Activated CD8-positive, alpha-beta memory T cell treated with anti-CD3 and anti-CD28 coated beads for 36 hours (primary cell): ENCODE measurements around the gene SRF. TPM values are rescaled to one million over a fixed set of nuclear protein-coding genes. Genes with fewer than 3 reads are reported as not detected.
"Not testable (repeated sequence)": the region's sequence is repeated elsewhere in the genome, so short reads cannot be mapped to it uniquely, and the experiment has no call there.

Experiments used
- CTCF ChIA-PET: fragments of 350-600 bp; sonication (Branson Sonifier 250); formaldehyde crosslinking; loops from one replicate; lab custom pipeline; 2021; ENCODE audit warnings: antibody characterized with exemption; lab: Charles Lee
- POLR2A ChIA-PET: fragments of 350-600 bp; sonication (Branson Sonifier 250); formaldehyde crosslinking; loops from one replicate; lab custom pipeline; 2021; ENCODE audit warnings: antibody characterized with exemption; lab: Charles Lee
- total RNA-seq, 2 experiments: library from RNA; stranded (reverse); gene quantifications; one replicate each; pipeline ENCODE4 v1.2.3, GENCODE V29; 2021

SRF gene
- total RNA-seq, result 10 to 100 TPM; 52.0 to 54.2 TPM

- ChIA-PET CTCF (interaction anchor here (0.7 to 1.5 kb wide), 4 partner anchors 9 to 58 kb away, joined by 3 to 6 read pairs (median 4); partner anchors contain the start of gene DNPH1), POLR2A (interaction anchor here (1.0 to 1.9 kb wide), 3 partner anchors 58 to 193 kb away, joined by 3 to 6 read pairs (median 3); partner anchors contain the start of genes CUL7 and DNPH1)
These were observed at the start of gene SRF for GRCh38 chr6:43170931-43171706. Gene SRF, plus strand, starts transcription at chr6:43171269. Its CDS starts 388 bp downstream, at chr6:43171657.

GRCh38 chr6:43122146-43122545, 48.9 kb upstream of the SRF start:
- CTCF ChIA-PET, result interaction anchor here (0.7 kb wide), 1 partner anchor 107 kb away, joined by 4 read pairs; no protein-coding TSS in a partner anchor
- POLR2A ChIA-PET, result no interaction called here

- CTCF ChIA-PET, result no interaction called here
- POLR2A ChIA-PET, result no interaction called here
These were observed 47.4 kb upstream of the SRF start for GRCh38 chr6:43123461-43124314.

- ChIA-PET CTCF (interaction anchor here (1.5 kb wide), 1 partner anchor 19 kb away, joined by 7 read pairs; no protein-coding TSS in a partner anchor), POLR2A (no interaction called here)
These were observed 46.6 kb upstream of the SRF start for GRCh38 chr6:43124481-43124880.

GRCh38 chr6:43125119-43125518, 46.0 kb upstream of the SRF start:
- CTCF ChIA-PET, result interaction anchor here (0.5 to 1.5 kb wide), 2 partner anchors 18 to 362 kb away, joined by 3 to 7 read pairs; no protein-coding TSS in a partner anchor
- POLR2A ChIA-PET, result no interaction called here

- CTCF ChIA-PET, result interaction anchor here (0.5 to 1.5 kb wide), 2 partner anchors 18 to 362 kb away, joined by 3 to 7 read pairs; no protein-coding TSS in a partner anchor
- POLR2A ChIA-PET, result no interaction called here
These were observed 45.5 kb upstream of the SRF start for GRCh38 chr6:43125555-43125954.

- CTCF ChIA-PET, result no interaction called here
- POLR2A ChIA-PET, result no interaction called here
These were observed 43.9 kb upstream of the SRF start for GRCh38 chr6:43127180-43127579.

- ChIA-PET CTCF (no interaction called here), POLR2A (no interaction called here)
These were observed 43.2 kb upstream of the SRF start for GRCh38 chr6:43127877-43128276.

GRCh38 chr6:43128926-43129325, 42.1 kb upstream of the SRF start:
- ChIA-PET CTCF (interaction anchor here (0.8 kb wide), 1 partner anchor 228 kb away, joined by 3 read pairs; no protein-coding TSS in a partner anchor), POLR2A (no interaction called here)

GRCh38 chr6:43129434-43130194, 41.5 kb upstream of the SRF start:
- ChIA-PET POLR2A (no interaction called here), CTCF (interaction anchor here (0.8 kb wide), 1 partner anchor 228 kb away, joined by 3 read pairs; no protein-coding TSS in a partner anchor)

- POLR2A ChIA-PET, result no interaction called here
- CTCF ChIA-PET, result interaction anchor here (1.5 kb wide), 1 partner anchor 13 kb away, joined by 8 read pairs; no protein-coding TSS in a partner anchor
These were observed 40.6 kb upstream of the SRF start for GRCh38 chr6:43130429-43130828.

- POLR2A ChIA-PET, result not testable (repeated sequence)
- CTCF ChIA-PET, result interaction anchor here (0.6 to 1.5 kb wide), 2 partner anchors 12 to 902 kb away, joined by 3 to 8 read pairs; no protein-coding TSS in a partner anchor
These were observed 39.7 kb upstream of the SRF start for GRCh38 chr6:43131379-43131778.

- CTCF ChIA-PET, result no interaction called here
- POLR2A ChIA-PET, result no interaction called here
These were observed 32.8 kb upstream of the SRF start for GRCh38 chr6:43138267-43138666.

GRCh38 chr6:43139973-43140372, 31.1 kb upstream of the SRF start:
- CTCF ChIA-PET, POLR2A ChIA-PET: not testable (repeated sequence)

- POLR2A ChIA-PET, result no interaction called here
- CTCF ChIA-PET, result interaction anchor here (2.8 kb wide), 1 partner anchor 241 kb away, joined by 13 read pairs; no protein-coding TSS in a partner anchor
These were observed 29.4 kb upstream of the SRF start for GRCh38 chr6:43141644-43142043.

- POLR2A ChIA-PET, result interaction anchor here (1.1 kb wide), 1 partner anchor 65 kb away, joined by 6 read pairs; no protein-coding TSS in a partner anchor
- CTCF ChIA-PET, result interaction anchor here (0.9 to 2.8 kb wide), 5 partner anchors 17 to 242 kb away, joined by 3 to 13 read pairs (median 4); partner anchors contain the start of gene DNPH1
These were observed 29.0 kb upstream of the SRF start for GRCh38 chr6:43142101-43142500.

GRCh38 chr6:43143235-43144128, 27.6 kb upstream of the SRF start:
- ChIA-PET CTCF (interaction anchor here (0.6 to 2.8 kb wide), 46 partner anchors 9 to 1086 kb away, joined by 3 to 13 read pairs (median 4); partner anchors contain the start of genes CNPY3, CUL7, DNPH1 and KLHDC3), POLR2A (interaction anchor here (0.9 to 1.6 kb wide), 3 partner anchors 67 to 334 kb away, joined by 3 to 6 read pairs (median 4); partner anchors contain the start of gene RRP36)
